Measurements from ENCODE around the gene CFAP43. TPM values are rescaled to one million over a fixed set of nuclear protein-coding genes. Genes with fewer than 3 reads are reported as not detected.

The CFAP43 gene
- total RNA-seq, 4 donors from 2014 or later = 0.16 to 0.45 (median 0.40) TPM; not detected in 1

DNA sequence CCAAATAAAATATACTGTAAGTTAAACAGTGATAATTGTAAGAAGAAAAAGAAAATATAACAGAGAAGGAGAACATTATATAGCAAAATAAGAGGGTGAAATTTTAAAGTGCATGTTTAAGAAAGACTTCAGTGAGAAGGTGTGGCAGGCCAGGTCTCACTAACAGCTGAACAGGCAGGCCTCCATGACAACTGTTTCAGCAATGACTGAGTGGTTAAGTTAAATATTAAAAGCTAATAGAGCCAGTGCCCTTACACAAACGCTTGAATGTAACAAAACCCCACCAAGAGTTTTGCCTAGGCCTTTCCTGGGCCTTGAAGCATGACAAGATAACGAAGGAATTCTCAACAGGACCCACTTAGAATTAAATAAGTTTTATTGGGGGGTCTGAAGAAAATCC is 32.6 kb downstream of the CFAP43 start:
- Histone ChIP-seq H3K4me1 (no peaks in the 10 kb centered on the region), H3K4me3 (no peak overlapping the region), H3K27ac (no peak overlapping the region), H3K9me3 (no peaks in the 10 kb centered on the region), H3K36me3 (no peaks in the 10 kb centered on the region), H3K27me3 (peaks cover 1% of the 10 kb centered on the region)
- ATAC-seq = no peak
- TF ChIP-seq POLR2AphosphoS5 (IDR thresholded peaks at IDR 0.05) (no peak), POLR2A (IDR thresholded peaks at IDR 0.05) (no peak), EP300 (IDR thresholded peaks at IDR 0.05) (no peak)
- TF ChIP-seq, protein P1, sequence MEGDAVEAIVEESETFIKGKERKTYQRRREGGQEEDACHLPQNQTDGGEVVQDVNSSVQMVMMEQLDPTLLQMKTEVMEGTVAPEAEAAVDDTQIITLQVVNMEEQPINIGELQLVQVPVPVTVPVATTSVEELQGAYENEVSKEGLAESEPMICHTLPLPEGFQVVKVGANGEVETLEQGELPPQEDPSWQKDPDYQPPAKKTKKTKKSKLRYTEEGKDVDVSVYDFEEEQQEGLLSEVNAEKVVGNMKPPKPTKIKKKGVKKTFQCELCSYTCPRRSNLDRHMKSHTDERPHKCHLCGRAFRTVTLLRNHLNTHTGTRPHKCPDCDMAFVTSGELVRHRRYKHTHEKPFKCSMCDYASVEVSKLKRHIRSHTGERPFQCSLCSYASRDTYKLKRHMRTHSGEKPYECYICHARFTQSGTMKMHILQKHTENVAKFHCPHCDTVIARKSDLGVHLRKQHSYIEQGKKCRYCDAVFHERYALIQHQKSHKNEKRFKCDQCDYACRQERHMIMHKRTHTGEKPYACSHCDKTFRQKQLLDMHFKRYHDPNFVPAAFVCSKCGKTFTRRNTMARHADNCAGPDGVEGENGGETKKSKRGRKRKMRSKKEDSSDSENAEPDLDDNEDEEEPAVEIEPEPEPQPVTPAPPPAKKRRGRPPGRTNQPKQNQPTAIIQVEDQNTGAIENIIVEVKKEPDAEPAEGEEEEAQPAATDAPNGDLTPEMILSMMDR (IDR thresholded peaks at IDR 0.05) = no peak
- 85 to 100% methylated on average over 1 to 2 of the region's 2 CpGs for WGBS, 2 donors (ENCODE audit: low coverage in 1 of 2)

DNA sequence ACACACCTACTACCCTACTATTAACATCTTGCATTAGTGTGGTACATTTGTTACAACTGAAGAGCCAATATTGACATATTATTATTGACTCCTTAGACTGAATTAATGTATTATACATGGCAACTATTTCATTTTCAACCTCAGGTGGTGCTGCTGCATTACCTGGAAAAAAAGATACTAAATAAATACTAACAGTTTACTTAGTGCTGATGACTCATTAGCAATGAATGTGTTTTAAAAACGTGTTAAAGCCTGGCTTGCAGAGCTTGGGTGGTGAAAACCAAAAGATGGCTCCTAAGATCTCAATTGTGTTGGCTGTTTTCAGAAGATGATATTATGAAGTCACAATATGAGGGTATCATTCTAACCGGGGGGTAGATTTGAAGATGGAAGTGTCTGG is 34.8 kb downstream of the CFAP43 start:
- ATAC-seq = no peak

DNA sequence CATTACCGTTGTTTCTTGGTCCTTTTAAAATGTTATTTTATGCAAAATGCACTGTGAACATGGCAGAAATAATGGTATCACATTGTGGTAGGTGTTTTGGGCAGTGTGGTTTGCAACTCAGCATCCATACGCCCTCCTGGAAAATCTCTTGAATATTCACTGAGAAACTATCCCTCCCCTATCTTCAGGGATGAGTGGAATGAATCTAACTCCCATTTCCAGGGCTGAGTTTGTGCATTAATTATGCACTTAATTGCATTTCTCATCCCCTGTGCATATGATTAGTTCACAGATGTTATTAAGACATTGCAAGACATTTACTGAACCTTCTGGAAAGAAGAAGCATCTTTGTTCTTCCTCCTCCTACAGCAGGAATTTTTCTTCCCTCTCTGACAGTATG is 36.5 kb downstream of the CFAP43 start:
- TF ChIP-seq, protein P1 (IDR thresholded peaks at IDR 0.05) = no peak
- no peak for TF ChIP-seq POLR2AphosphoS5 (IDR thresholded peaks at IDR 0.05)
- no peak for TF ChIP-seq POLR2A (IDR thresholded peaks at IDR 0.05)
- no peak for TF ChIP-seq EP300 (IDR thresholded peaks at IDR 0.05)
- Histone ChIP-seq H3K36me3 (no peaks in the 10 kb centered on the region), H3K4me1 (no peaks in the 10 kb centered on the region), H3K4me3 (no peak overlapping the region), H3K9me3 (no peaks in the 10 kb centered on the region), H3K27ac (no peak overlapping the region), H3K27me3 (no peaks in the 10 kb centered on the region)
- no peak for ATAC-seq
- 67 to 79% methylated on average over 2 of the region's 2 CpGs for WGBS, 2 donors (ENCODE audit: low coverage in 1 of 2)

More for the DNA sequence above, 34.8 kb downstream of the CFAP43 start:
- no peak overlapping the region for H3K4me3 ChIP-seq
- 20 to 61% methylated on average over 1 to 2 of the region's 2 CpGs for WGBS, 2 donors (ENCODE audit: low coverage in 1 of 2)
- no peaks in the 10 kb centered on the region for H3K4me1 ChIP-seq
- TF ChIP-seq POLR2AphosphoS5 (IDR thresholded peaks at IDR 0.05) (no peak), EP300 (IDR thresholded peaks at IDR 0.05) (no peak), POLR2A (IDR thresholded peaks at IDR 0.05) (no peak)
- TF ChIP-seq, protein P1 (IDR thresholded peaks at IDR 0.05) = no peak
- H3K36me3 ChIP-seq = no peaks in the 10 kb centered on the region
- H3K27ac ChIP-seq = no peak overlapping the region
- H3K9me3 ChIP-seq = no peaks in the 10 kb centered on the region
- H3K27me3 ChIP-seq = no peaks in the 10 kb centered on the region

DNA sequence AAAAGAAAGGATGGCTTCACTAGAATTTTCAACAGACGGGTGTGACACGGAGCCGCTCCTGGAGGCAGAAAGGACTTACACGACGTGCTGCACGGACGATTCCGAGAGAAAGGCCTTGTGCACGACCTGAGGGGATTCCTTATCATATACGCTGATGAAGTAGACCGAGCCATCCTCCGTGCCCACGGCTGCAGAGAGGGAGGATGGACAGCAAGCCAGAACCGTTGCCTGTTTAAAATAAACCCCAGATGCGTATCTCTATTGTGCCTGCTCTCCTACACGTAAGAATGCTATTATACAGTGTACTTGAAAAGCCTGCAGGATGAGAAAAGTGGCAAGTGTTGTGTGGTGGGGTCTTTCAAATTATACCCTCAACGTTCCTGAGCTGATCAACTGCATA is 38.4 kb downstream of the CFAP43 start:
- H3K4me3 ChIP-seq = no peak overlapping the region
- H3K27ac ChIP-seq = no peak overlapping the region
- H3K4me1 ChIP-seq = no peaks in the 10 kb centered on the region
- ATAC-seq = no peak
- H3K27me3 ChIP-seq = peaks cover 3% of the 10 kb centered on the region
- 41 to 85% methylated on average over 8 to 9 of the region's 17 CpGs for WGBS, 2 donors (ENCODE audit: low coverage in 1 of 2)
- TF ChIP-seq EP300 (IDR thresholded peaks at IDR 0.05) (no peak), POLR2A (IDR thresholded peaks at IDR 0.05) (no peak), POLR2AphosphoS5 (IDR thresholded peaks at IDR 0.05) (no peak)
- TF ChIP-seq, protein P1 (IDR thresholded peaks at IDR 0.05) = no peak
- H3K9me3 ChIP-seq = no peaks in the 10 kb centered on the region
- H3K36me3 ChIP-seq = no peaks in the 10 kb centered on the region

DNA sequence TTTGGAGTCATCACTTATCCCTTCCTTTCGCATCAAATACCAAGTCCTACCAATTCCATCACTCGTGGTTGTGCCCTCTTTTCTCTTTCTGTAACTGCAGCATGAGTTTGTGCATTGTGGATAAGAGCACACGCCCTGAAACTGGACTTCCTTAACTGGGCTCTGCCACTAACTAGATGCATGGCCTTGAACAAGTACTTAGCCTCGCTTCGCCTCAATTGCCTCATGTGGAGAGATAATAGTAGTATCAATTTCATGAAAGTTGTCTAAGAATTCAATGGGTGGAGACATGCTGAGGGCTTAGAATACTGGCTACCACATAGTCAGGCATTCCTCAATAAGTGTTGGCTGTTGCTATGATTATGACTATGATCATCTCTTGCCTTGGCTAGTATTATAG is 41.5 kb downstream of the CFAP43 start:
- TF ChIP-seq EP300 (IDR thresholded peaks at IDR 0.05) = no peak
- TF ChIP-seq, protein P1 (IDR thresholded peaks at IDR 0.05) = no peak
- no peak for TF ChIP-seq POLR2AphosphoS5 (IDR thresholded peaks at IDR 0.05)
- TF ChIP-seq POLR2A (IDR thresholded peaks at IDR 0.05) = no peak
- no peak for ATAC-seq
- H3K4me3 ChIP-seq = no peak overlapping the region
- H3K4me1 ChIP-seq = no peaks in the 10 kb centered on the region
- H3K9me3 ChIP-seq = no peaks in the 10 kb centered on the region
- H3K27me3 ChIP-seq = peaks cover 3% of the 10 kb centered on the region
- H3K36me3 ChIP-seq = no peaks in the 10 kb centered on the region
- WGBS, 2 donors (ENCODE audit: low coverage in 1 of 2) = 93 to 98% methylated on average over 4 of the region's 5 CpGs
- no peak overlapping the region for H3K27ac ChIP-seq

Data from gastroesophageal sphincter (tissue), 4 donors.